Brain microvascular endothelial cell (primary cell): ENCODE measurements around the gene COG1.

ENCODE experiments used
- DNase-seq: peaks from one replicate; pipeline ENCODE4 v3.0.0-alpha.2; 2020
- H3K27ac ChIP-seq: fragments of 250-450 bp; sonication (Bioruptor Pico); 2 replicates; pipeline ENCODE4 v1.5.1; 2020; ENCODE audit warnings: mild to moderate bottlenecking, moderate library complexity
- H3K27me3 ChIP-seq: fragments of 250-450 bp; sonication (Bioruptor Pico); replicated peaks from 2 replicates; pipeline ENCODE4 v1.5.1; 2020; ENCODE audit warnings: mild to moderate bottlenecking
- H3K36me3 ChIP-seq: fragments of 250-450 bp; sonication (Bioruptor Pico); replicated peaks from 2 replicates; pipeline ENCODE4 v1.5.1; 2020; ENCODE audit warnings: mild to moderate bottlenecking
- H3K4me3 ChIP-seq: 2 replicates; pipeline ENCODE4 v1.5.1; 2011; ENCODE audit warnings: low read depth, mild to moderate bottlenecking, control low read depth, low read length, moderate library complexity
- CTCF ChIP-seq: IDR thresholded peaks from 2 replicates; pipeline ENCODE4 v1.5.1; 2011; ENCODE audit warnings: low read depth, mild to moderate bottlenecking, moderate library complexity, low read length, control low read depth, inconsistent platforms; ENCODE audit errors: missing control alignments
- in situ Hi-C: cut with HindIII; loops from 2 replicates; pipeline ENCODE4 v1.10.0; 2017; ENCODE audit warnings: low sequenced_read_pairs, low pct_ligation_motif_present

The COG1 gene

GRCh38 chr17:73205459-73205961 lies 12.7 kb downstream of the COG1 start:
- H3K27ac ChIP-seq: no peak overlapping the region
- DNase-seq: no peak
- peaks cover 82% of the 10 kb centered on the region for H3K36me3 ChIP-seq
- TF ChIP-seq CTCF: no peak
- in situ Hi-C loops: no loop called here
- no peak overlapping the region for H3K4me3 ChIP-seq
- H3K27me3 ChIP-seq: no peaks in the 10 kb centered on the region

- H3K36me3 ChIP-seq: peaks cover 62% of the 10 kb centered on the region
- H3K4me3 ChIP-seq: no peak overlapping the region
- TF ChIP-seq CTCF: no peak
- in situ Hi-C loops: no loop called here
- DNase-seq: no peak
- no peak overlapping the region for H3K27ac ChIP-seq
- no peaks in the 10 kb centered on the region for H3K27me3 ChIP-seq
Measured at GRCh38 chr17:73208139-73208827, 15.4 kb downstream of the COG1 start.

GRCh38 chr17:73209436-73209835 lies 16.6 kb downstream of the COG1 start:
- H3K27ac ChIP-seq: no peak overlapping the region
- H3K36me3 ChIP-seq: peaks cover 57% of the 10 kb centered on the region
- DNase-seq: no peak
- no peak overlapping the region for H3K4me3 ChIP-seq
- H3K27me3 ChIP-seq: no peaks in the 10 kb centered on the region
- in situ Hi-C loops: no loop called here
- no peak for TF ChIP-seq CTCF

DNA sequence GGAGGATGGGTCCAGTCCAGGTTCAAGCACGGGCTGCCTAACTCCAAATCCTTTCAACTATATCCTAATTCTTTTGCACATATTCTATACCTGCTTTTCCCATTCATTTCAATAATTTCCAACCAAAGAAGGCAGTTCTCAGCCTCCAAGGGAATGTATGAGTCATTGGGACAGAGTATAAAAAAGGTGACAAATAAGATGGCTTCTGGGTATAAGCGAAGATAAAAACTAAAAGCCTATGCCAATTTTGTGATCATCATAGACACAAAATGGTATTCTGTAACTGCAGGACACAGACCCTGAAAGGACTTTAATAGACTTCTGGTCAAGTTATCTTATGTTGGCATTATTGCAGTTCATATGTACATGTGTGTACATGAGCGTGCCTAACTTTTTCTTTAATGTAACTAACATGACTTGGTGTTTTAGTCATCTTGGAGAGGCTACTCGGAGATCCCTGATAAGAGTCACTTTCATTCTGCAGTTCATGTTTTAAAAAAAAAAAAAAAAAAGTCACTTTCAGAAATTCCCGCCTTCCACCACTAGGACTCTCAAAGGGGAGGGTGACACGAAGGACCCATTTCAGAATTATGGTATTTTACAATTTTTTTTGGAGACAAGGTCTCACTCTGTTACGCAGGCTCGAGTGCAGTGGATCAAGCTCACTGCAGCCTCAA lies 17.3 kb downstream of the COG1 start:
- H3K4me3 ChIP-seq: no peak overlapping the region
- no peak for DNase-seq
- H3K27me3 ChIP-seq: no peaks in the 10 kb centered on the region
- H3K36me3 ChIP-seq: peaks cover 53% of the 10 kb centered on the region
- in situ Hi-C loops: no loop called here
- H3K27ac ChIP-seq: no peak overlapping the region
- TF ChIP-seq CTCF: peak; percentile 56

DNA sequence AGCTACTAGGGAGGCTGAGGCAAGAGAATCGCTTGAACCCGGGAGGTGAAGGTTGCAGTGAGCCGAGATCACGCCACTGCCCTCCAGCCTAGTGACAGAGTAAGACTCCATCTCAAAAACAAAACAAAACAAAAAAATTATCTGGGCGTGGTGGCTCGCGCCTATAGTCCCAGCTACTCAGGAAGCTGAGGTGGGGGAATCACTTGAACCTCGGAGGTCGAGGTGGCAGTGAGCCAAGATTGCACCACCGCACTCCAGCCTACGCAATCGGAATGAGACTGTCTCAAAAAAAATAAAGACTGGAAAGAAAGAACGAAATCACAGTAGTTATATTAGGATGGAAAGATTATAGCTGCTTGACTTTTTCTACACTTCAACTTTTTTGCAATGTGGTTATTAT lies 18.9 kb downstream of the COG1 start:
- H3K27ac ChIP-seq: no peak overlapping the region
- DNase-seq: no peak
- H3K4me3 ChIP-seq: no peak overlapping the region
- H3K27me3 ChIP-seq: no peaks in the 10 kb centered on the region
- TF ChIP-seq CTCF: no peak
- peaks cover 38% of the 10 kb centered on the region for H3K36me3 ChIP-seq
- in situ Hi-C loops: no loop called here
